GM12878 (cell line): Measurements from ENCODE around the gene HRH2. TPM values are rescaled to one million over a fixed set of nuclear protein-coding genes. Genes with fewer than 3 reads are reported as not detected.

Source experiments
- ATAC-seq: fragments of 200-7000 bp; cut with Tn5 transposase; 3 replicates; pipeline ENCODE4 v1.9.1; 2020; ENCODE audit warnings: mild to moderate bottlenecking, moderate library complexity
- BruUV-seq: library from RNA; stranded (reverse); fragments of 400-500 nt; replicated peaks from 2 replicates; lab custom pipeline; 2021; lab: Mats Ljungman, UMichigan
- CTCF ChIA-PET: fragments of 300-600 bp; sonication (Branson Sonifier 250); formaldehyde crosslinking; extraction: SDS; loops from one replicate; lab custom pipeline; 2021; ENCODE audit warnings: inconsistent platforms; lab: Yijun Ruan, JAX
- POLR2A ChIA-PET: fragments of 350-600 bp; formaldehyde crosslinking; extraction: SDS; loops from one replicate; lab custom pipeline; 2021; ENCODE audit warnings: inconsistent platforms; lab: Charles Lee
- RAD21 ChIA-PET: fragments of 300-600 bp; sonication (Branson Sonifier 250); formaldehyde crosslinking; loops from one replicate; lab custom pipeline; 2023; ENCODE audit warnings: antibody characterized with exemption; ENCODE audit not compliant: unreplicated experiment; lab: Charles Lee
- SMC1A ChIA-PET: fragments of 300-600 bp; sonication (Branson Sonifier 250); formaldehyde crosslinking; loops from one replicate; lab custom pipeline; 2023; ENCODE audit not compliant: unreplicated experiment, uncharacterized antibody; lab: Charles Lee
- DNase-seq: peaks from one replicate; pipeline ENCODE4 v3.0.0-alpha.2; 2011; ENCODE audit warnings: low read depth, low spot score
- FAIRE-seq: peaks from 3 replicates; lab custom pipeline; 2011; peaks lifted over from hg19 to GRCh38; lab: Jason Lieb, UNC
- H2AFZ ChIP-seq: 2 replicates; pipeline ENCODE4 v1.6.0; 2011; ENCODE audit warnings: low read depth, low read length, control low read depth; ENCODE audit not compliant: control insufficient read depth
- H3K27ac ChIP-seq: 2 replicates; pipeline ENCODE4 v1.5.1; 2011; ENCODE audit warnings: control low read depth; ENCODE audit not compliant: control insufficient read depth, insufficient read depth
- H3K27me3 ChIP-seq, 2 experiments: replicated peaks in 1 of 2; 2 replicates each; pipeline versions ENCODE4 v1.6.0 to v1.6.1; 2011; ENCODE audit warnings: low read length in 1 of 2; ENCODE audit not compliant: control insufficient read depth in 2 of 2, insufficient read depth in 2 of 2
- H3K36me3 ChIP-seq, 2 experiments: 2 replicates each; pipeline ENCODE4 v1.5.1; 2011; ENCODE audit warnings: low read length in 1 of 2; ENCODE audit not compliant: control insufficient read depth in 2 of 2, insufficient read depth in 2 of 2
- H3K4me1 ChIP-seq: 2 replicates; pipeline ENCODE4 v1.6.1; 2011; ENCODE audit warnings: mild to moderate bottlenecking, low read length, moderate library complexity, mixed read lengths; ENCODE audit not compliant: control insufficient read depth, insufficient read depth
- H3K4me2 ChIP-seq: 2 replicates; pipeline ENCODE4 v1.6.0; 2011; ENCODE audit warnings: control low read depth; ENCODE audit not compliant: control insufficient read depth, insufficient read depth
- H3K4me3 ChIP-seq: fragments of 200-600 bp; sonication (generic); 2 replicates; pipeline ENCODE4 v1.5.1; 2016
- H3K79me2 ChIP-seq: 2 replicates; pipeline ENCODE4 v1.6.0; 2011; ENCODE audit warnings: low read length; ENCODE audit not compliant: control insufficient read depth, insufficient read depth
- H3K9ac ChIP-seq: 2 replicates; pipeline ENCODE4 v1.8.0; 2011; ENCODE audit warnings: low read length, control low read depth, mixed read lengths; ENCODE audit not compliant: control insufficient read depth, insufficient read depth
- H3K9me3 ChIP-seq: replicated peaks from 3 replicates; pipeline ENCODE4 v1.5.1; 2011; ENCODE audit warnings: mild to moderate bottlenecking, low read length; ENCODE audit not compliant: control insufficient read depth, insufficient read depth
- H4K20me1 ChIP-seq: 2 replicates; pipeline ENCODE4 v1.6.0; 2011; ENCODE audit not compliant: control insufficient read depth, insufficient read depth
- EZH2 ChIP-seq: IDR thresholded peaks from 2 replicates; pipeline ENCODE4 v1.6.1; 2012; ENCODE audit warnings: low read depth, mild to moderate bottlenecking, control low read depth, inconsistent platforms, low read length, borderline replicate concordance; ENCODE audit not compliant: control insufficient read depth
- JUNB ChIP-seq: IDR thresholded peaks from 2 replicates; pipeline ENCODE4 v1.6.1; 2016; ENCODE audit warnings: antibody characterized with exemption, mild to moderate bottlenecking
- RCOR1 ChIP-seq: conservative IDR thresholded peaks from 2 replicates; pipeline ENCODE4 v1.6.1; 2012; ENCODE audit warnings: low read depth, low read length, improper control_type of control experiment
- TARDBP ChIP-seq: IDR thresholded peaks from 2 replicates; pipeline ENCODE4 v1.6.1; 2016; ENCODE audit warnings: borderline replicate concordance
- ZNF217 ChIP-seq: fragments of 450-650 bp; IDR thresholded peaks from 2 replicates; pipeline ENCODE4 v1.6.1; 2017; ENCODE audit warnings: antibody characterized with exemption, mild to moderate bottlenecking
- ZNF274 ChIP-seq: IDR thresholded peaks from one replicate; pipeline ENCODE4 v1.8.0; 2011; ENCODE audit not compliant: insufficient read length, insufficient read depth
- WGBS: methylation state at CpG from one replicate; pipeline ENCODE4 v1.1.6; 2016; ENCODE audit warnings: low lambda C conversion rate; ENCODE audit not compliant: insufficient replicate concordance, insufficient coverage; ENCODE audit errors: missing lambda C conversion rate; 5-methylcytosine and 5-hydroxymethylcytosine counted together
- in situ Hi-C: fragments of 300-500 bp; cut with MboI; formaldehyde crosslinking; loops from 9 replicates; pipeline ENCODE4 v1.14.3; 2018; ENCODE audit warnings: mixed read lengths
- intact Hi-C: fragments of 100-400 bp; cut with micrococcal nuclease; formaldehyde crosslinking; loops from one replicate; pipeline ENCODE4 v1.14.2; 2022; ENCODE audit not compliant: unreplicated experiment
- polyA plus RNA-seq, 11 experiments: library from polyadenylated mRNA; depleted of rRNA in 4 of 11; unstranded in 6 of 11; stranded (reverse) in 5 of 11; fragments of >200 nt; fragmentation: Nextera tagmentation in 4 of 11; fragmentation: Illumina TruSeq in 1 of 11; extraction: Ambion mirVana in 4 of 11; extraction: Trizol in 1 of 11; gene quantifications; 1 replicate in 1 of 11; 2 replicates in 10 of 11; pipeline versions ENCODE4 v1.2.1 to v1.2.3, GENCODE V29; 2011 to 2016; ENCODE audit warnings: inconsistent platforms in 2 of 11, missing spikeins in 2 of 11, low read depth in 1 of 11
- total RNA-seq, 4 experiments: library from RNA; depleted of rRNA in 3 of 4; stranded (reverse); fragments of >200 nt in 3 of 4; fragmentation: Illumina TruSeq in 1 of 4; extraction: Trizol in 1 of 4; gene quantifications; 2 replicates each; pipeline versions ENCODE4 v1.2.1 to v1.2.3, GENCODE V29; 2013 to 2021
- TF ChIP-seq, protein P1 (sequence below): IDR thresholded peaks from 2 replicates; pipeline ENCODE4 v1.6.1; 2011; ENCODE audit warnings: mild to moderate bottlenecking, low read depth, low read length, moderate library complexity; ENCODE audit not compliant: insufficient replicate concordance

HRH2 gene
- total and polyA plus RNA-seq, 10 of the 15 experiments (the other 5 are each of a cell fraction or from before 2014, with no cell fraction given), result 0.01 to 0.05 (median 0.03) TPM; not detected in 7

GRCh38 chr5:175672976-175673648 lies 15.2 kb downstream of the HRH2 start:
- ATAC-seq (no peak), FAIRE-seq (no peak), DNase-seq (no peak)
- CTCF ChIA-PET, result no interaction called here
- H3K27me3 ChIP-seq, result peaks cover 0 to 3% of the 10 kb centered on the region in 2 experiments; a peak in 2 of 4 replicates
- no peaks in the 10 kb centered on the region for H3K79me2 ChIP-seq
- SMC1A ChIA-PET, result no interaction called here
- no peak overlapping the region for H3K4me3 ChIP-seq
- H3K9ac ChIP-seq, result no peak overlapping the region
- H4K20me1 ChIP-seq, result no peaks in the 10 kb centered on the region
- no TSS peak for BruUV-seq
- POLR2A ChIA-PET, result no interaction called here
- H3K4me2 ChIP-seq, result no peak overlapping the region
- RAD21 ChIA-PET, result no interaction called here
- in situ Hi-C loops (no loop called here), intact Hi-C loops (no loop called here)
- TF ChIP-seq, protein P1, sequence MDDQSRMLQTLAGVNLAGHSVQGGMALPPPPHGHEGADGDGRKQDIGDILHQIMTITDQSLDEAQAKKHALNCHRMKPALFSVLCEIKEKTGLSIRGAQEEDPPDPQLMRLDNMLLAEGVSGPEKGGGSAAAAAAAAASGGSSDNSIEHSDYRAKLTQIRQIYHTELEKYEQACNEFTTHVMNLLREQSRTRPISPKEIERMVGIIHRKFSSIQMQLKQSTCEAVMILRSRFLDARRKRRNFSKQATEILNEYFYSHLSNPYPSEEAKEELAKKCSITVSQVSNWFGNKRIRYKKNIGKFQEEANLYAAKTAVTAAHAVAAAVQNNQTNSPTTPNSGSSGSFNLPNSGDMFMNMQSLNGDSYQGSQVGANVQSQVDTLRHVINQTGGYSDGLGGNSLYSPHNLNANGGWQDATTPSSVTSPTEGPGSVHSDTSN, result no peak
- TF ChIP-seq TARDBP, result no peak
- TF ChIP-seq ZNF217, result no peak
- TF ChIP-seq ZNF274, result no peak
- TF ChIP-seq RCOR1, result no peak
- TF ChIP-seq JUNB, result no peak
- no peak for TF ChIP-seq EZH2
- no peaks in the 10 kb centered on the region for H3K4me1 ChIP-seq
- no peak overlapping the region for H3K27ac ChIP-seq
- no peaks in the 10 kb centered on the region for H3K36me3 ChIP-seq
- H2AFZ ChIP-seq, result no peak overlapping the region
- no peaks in the 10 kb centered on the region for H3K9me3 ChIP-seq
- WGBS, result 40% methylated on average over 12 of the region's 12 CpGs
